HG02678 (cell line): ENCODE results near the gene MKRN2.
"Not testable (repeated sequence)": the region's sequence is repeated elsewhere in the genome, so short reads cannot be mapped to it uniquely, and the experiment has no call there.

Source experiments
- ATAC-seq: cut with Tn5 transposase; IDR thresholded peaks from one replicate; pipeline ENCODE4 v1.9.1; 2021; ENCODE audit warnings: mild to moderate bottlenecking, moderate library complexity; ENCODE audit not compliant: unreplicated experiment

MKRN2 gene, protein sequence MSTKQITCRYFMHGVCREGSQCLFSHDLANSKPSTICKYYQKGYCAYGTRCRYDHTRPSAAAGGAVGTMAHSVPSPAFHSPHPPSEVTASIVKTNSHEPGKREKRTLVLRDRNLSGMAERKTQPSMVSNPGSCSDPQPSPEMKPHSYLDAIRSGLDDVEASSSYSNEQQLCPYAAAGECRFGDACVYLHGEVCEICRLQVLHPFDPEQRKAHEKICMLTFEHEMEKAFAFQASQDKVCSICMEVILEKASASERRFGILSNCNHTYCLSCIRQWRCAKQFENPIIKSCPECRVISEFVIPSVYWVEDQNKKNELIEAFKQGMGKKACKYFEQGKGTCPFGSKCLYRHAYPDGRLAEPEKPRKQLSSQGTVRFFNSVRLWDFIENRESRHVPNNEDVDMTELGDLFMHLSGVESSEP

DNA sequence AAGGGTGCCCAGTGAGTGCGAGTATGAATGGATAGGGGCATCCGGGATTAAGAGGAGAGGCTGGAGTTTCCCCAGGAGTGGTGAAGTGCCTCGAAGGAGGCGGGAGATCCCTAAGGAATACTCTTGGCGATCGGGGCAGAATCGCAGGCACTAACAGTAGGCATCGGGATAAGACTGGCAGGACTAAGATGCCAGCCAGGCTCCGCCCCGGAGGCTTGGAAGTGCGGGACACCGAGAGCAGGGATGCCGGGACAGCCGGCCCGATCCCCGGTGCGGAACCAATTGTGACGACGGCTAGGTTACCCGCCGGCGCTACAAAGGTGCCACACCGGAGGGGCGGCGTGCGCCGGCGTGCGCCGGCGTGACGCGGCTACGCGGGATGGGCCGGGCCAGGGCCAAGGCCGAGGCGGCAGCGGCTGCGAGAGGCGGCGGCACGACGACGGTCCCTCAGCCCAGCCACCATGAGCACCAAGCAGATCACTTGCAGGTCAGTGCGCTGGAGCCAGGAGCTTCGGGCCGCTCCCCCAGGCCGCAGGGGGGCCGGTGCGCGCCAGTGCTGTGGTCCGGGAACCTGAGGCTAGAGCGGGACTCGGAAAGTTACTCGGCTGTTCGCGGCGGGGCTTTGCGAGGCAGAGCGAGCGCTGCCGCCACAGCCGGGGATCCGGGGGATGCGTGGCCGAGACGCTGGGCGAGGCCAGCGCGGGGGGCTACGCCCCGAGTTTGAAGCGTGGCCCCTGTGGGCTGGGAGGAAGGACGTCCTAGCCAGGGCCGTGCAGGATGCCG, at the start of gene MKRN2:
TSS of gene MKRN2 (plus strand) at position 398 of the 783 bp plus-strand sequence. CDS start at position 462, 64 bp downstream.
- peak; percentile 84 for ATAC-seq

DNA sequence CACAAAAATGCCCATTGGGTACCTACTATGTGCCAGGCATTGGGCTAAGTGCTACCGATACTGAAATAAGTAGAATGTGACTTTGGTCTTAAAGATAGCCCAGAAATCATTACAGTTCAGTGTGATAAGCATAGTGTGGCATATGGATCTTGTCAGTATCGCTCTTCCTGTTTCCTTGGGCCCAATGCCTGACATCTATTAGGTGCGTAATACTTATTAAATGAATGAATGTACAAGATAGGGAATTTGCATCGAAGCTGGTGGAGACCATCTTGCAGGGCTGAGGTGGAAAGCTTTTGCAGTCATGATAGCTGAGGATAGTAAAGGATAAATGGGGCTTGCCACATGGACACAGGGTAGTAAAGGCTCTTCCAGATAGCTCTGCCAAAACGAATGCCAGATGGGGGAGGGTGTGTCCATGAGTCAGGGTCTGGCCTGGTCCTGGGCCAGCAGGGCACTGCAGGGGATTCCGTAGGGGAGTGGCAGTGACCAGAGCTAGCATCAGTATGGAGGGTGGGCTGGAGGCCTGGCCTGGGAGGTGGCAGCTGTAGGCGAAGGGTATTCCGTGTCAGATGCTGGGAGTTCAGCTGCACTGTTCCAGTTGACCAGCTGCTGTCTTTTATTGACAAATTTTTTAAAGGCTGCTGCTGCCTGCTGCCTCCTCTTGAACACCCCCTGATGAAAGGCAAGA, 49.2 kb upstream of the MKRN2 start:
- no peak for ATAC-seq

DNA sequence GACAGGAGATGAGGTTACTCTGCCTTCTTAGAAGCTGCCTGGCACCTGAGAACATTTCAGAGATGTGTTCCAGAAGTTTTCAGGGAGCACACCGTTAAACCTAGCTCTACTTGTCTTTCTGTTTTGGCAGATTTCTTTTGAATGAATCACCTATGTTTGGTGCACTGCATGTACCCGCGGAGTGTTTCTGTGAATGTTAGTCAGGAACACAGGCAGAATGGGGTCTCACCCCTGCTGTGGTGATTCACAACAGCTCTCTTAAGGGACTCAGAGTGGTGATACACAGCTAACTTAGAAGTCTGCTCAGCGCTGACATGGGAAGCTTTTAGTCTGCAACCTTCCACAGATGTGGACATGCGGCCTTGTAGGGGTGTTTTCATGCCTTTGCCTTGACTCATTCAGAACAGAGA, 48.6 kb upstream of the MKRN2 start:
- no peak for ATAC-seq

DNA sequence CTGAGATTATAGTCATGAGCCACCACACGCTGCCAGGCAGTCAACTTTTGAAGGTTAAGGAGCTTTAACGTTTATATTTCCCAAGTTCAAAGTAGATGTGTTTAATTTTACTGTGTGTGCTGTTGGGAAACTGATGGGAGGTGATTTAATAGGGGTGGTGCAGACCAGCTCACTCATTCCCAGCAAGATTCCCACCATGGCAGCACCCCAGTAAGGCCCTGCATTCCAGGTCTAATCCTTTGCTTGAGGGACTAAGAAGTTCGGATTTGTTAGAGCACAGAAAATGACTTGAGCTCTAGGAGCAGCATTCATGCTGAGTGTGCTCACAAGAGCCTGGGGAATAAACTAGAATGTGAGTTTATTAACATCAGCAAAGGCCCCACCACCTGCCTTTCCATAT, 47.4 kb upstream of the MKRN2 start:
- no peak for ATAC-seq

DNA sequence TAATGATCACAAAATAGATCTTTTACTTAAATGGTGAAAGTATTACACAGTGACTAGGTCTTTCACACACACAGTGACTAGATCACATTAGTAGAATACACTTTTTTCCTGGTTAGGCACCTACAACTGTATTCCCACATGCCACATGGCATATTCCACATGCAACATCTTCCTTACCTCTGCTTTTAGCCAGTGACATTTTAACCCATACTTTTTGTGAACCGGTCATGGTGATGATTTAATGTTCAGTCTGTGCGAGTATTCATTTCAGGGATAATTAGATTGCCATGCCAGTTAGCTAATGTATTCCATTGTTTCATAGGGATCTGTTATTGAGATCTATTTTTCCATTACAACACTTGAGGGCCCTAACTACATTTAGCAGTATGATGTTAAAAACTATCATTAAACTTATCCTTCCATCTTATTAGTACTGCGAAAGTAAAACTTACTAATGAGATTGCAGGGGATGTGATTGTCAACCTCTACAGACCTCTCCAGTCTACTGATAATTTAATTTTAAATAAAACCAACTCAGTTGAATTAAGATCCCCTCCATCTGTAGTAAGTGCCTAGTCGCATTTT, 44.3 kb upstream of the MKRN2 start:
- ATAC-seq: no peak

DNA sequence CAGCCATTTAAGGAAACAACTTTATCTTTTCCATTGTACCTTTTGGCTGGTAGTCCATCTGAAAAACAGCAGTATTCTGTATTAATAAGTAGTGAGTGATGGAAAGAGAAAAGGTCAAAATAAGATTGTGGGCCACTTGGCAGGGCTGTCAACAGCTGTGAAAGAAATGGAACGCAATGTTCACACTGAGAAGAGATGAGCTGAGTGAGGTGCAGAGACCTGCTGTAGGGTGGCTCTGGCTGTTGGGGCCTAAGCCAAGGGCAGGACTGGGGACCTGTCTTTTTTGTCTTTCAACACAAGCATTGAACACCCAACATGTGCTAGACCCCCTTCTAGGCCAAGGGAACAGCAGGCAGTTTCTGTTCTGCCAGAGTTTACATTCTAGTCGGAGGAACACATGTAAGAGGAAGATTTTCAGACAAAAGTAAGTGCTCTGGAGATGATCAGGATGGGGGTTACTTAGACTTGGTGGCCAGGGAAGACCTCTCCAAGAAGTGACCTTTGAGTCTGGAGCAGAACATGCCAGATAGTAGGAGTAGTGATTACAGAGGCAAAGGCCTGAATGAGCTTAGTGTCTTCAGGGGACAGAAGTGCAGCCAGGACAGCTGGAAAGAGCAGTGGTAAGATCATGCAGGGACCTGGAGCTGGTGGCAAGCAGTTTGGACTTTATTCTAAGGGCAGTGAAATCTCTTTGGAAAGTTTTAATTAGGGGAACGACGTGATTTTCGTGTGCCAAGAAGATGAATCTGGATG, 43.0 kb upstream of the MKRN2 start:
- no peak for ATAC-seq

DNA sequence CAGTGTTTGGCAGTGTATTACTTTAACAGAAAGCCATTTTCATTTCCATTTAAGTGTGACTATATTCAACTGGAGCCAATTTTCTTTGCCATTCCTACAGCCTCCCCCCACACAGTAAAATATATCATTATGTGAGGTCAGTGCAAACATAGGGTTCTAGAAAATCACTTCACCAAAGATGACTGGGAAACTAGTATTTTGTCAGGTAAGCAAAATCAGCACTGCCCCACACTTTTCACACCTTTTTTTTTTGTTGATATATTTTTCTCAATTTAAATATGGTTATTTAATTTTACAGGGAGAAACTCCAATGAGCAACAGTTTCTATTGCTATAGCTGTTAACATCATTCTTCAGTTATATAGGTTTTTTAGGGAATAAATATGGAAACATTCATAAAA, 41.3 kb upstream of the MKRN2 start:
- ATAC-seq: no peak

DNA sequence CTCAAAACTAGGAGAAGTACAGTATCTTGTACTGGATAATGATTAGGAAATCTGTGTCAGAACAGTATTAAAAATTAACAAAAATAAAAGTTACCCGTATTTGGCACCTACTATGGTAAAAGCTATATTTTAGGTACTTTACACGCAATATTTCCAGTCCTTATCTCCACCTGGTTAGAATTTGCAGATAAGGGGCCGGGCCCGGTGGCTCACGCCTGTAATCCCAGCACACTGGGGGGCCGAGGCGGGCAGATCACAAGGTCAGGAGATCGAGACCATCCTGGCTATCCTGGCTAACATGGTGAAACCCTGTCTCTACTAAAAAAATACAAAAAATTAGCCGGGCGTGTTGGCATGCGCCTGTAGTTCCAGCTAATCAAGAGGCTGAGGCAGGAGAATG, 40.0 kb upstream of the MKRN2 start:
- no peak for ATAC-seq

DNA sequence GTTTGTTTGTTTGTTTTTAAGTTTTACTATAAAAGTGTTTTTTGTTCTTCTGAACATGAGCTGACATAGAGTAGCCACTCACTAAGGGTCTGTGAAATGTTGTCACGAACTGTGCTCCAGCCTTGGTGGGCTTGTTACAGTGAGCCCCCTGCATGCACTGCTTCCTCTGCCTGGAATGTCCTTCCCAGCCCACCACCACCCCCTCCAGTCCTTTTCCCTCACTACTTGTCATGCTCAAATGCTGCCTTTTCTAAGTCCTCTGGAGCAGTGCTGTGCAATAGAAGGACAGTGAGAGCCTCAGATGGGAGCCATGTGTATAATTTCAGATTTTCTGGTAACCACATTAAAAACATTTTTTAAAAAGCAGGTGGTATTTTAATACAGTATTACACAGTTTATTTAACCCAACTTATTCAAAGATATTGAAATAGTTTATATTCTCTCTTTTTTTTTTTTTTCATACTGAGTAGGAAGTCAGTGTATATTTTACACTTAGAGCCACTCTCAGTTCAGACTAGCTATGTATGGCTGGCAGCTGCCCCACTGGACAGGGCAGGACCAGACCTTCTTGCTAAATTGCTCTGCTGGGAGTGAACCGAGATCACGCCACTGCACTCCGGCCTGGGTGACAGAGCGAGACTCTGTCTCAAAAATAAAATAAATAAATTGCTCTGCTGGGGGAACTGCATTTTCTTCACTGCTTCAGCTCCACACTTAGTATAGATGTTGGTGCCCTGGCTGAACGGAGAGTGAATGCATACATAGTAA, 38.4 kb upstream of the MKRN2 start:
- ATAC-seq: no peak

DNA sequence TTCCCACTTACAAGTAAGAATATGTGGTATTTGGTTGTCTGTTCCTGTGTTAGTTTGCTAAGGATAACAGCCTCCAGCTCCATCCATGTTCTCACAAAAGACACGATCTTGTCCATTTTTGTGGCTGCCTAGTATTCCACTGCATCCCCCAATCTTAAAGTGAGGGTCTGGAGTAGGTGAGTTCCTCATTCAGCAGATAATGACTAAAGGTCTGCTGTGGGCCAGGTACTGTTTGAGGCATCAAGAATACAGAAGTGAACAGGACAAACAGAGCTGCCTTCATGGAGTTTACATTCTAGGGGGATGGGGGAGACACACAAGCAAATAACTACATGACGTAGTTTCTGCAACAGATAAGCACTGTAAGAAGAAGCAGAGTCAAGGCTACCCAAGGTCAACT, 35.9 kb upstream of the MKRN2 start:
- ATAC-seq: no peak

DNA sequence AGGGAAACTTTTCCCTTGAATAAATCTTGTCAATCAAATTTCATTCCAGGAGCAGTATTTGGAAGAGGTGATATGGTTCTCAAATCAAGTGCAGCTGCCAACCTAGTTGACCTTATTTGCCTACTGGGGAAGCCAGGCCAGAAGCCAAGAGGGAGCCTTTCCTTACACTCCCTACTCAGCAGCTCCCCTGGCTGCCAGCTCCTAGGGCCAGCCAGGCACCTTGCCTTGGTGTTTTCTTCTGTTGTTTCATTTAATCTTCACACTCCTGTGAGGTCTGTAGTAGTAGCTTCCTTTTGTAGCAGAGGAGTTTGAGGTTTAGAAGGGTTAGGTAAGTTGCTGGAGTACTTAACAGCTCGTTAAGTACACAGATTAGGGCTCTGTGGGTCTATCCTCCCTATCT, 34.2 kb upstream of the MKRN2 start:
- ATAC-seq: no peak

DNA sequence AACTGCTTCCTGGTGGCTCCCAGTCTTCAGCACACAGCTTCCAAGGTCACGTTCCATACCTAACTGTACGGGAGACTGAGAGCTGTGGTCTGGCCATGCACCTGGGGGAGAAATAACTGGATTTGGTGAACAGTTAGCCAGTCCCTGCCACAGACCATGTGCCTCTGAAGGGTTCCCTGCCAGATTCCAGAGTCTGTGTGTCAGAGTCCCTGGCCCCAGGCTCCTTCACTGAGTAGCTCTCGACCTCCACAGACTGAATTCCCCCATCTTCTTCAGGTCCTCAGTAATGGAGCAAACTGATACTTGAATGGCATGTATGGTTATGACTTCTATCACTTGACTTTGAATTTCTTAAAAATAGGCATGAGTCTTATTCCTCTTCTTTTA, 29.1 kb upstream of the MKRN2 start:
- no peak for ATAC-seq

DNA sequence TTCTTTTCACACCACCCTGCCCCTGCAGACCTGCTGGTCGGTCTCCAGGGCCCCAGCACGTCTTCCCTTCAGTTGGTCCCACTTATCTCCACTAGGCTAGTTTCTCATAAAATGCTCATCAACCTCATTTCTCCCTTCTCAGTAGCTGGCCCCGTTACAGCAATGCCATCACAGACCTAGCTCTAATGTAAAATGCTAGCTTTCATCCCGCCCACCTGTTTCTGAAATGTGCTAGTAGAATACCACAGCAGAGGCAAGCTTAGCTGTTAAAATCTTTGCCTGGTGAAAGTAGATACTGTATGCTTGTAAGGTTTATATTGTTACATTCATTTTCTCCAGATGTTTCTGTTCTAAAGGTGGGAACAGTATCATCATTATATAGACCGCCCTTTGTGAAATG, 24.7 kb upstream of the MKRN2 start:
- no peak for ATAC-seq

DNA sequence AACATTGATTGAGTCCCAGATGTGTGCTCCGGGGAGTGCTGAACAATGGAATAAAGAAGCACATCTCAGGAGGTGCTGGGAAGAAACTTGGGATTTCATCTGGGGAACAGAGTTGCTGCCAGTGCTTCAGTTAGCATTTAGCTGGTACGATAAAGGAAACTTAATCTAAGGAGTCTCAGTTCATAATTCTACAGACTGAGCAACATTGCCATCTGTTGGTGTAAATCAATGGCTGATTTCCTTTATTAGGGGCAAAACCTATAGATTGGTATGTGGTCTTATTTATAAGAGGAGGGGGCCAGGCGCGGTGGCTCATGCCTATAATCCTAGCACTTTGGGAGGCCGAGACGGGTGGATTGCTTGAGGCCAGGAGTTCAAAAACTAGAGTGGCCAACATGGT, 20.5 kb upstream of the MKRN2 start:
- no peak for ATAC-seq

DNA sequence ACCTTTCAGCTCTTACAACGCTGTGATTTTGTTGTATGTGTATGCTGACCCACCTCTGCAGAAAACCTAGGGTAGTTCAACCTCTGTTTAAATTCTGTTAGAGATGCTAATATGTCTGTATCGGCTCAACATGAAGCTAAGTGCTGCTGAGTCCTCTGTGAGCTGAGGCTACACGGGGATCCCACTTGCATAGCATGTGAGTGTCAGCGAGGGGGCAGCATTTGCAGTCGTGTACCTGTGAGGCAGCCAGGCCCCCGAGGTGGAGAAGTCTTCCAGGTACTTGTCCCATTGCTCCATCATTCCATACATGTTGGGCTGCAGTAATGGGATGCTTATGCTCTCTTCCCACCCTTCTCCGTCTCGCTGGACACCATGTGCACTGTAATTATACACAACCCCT, 15.3 kb upstream of the MKRN2 start:
- ATAC-seq: no peak

DNA sequence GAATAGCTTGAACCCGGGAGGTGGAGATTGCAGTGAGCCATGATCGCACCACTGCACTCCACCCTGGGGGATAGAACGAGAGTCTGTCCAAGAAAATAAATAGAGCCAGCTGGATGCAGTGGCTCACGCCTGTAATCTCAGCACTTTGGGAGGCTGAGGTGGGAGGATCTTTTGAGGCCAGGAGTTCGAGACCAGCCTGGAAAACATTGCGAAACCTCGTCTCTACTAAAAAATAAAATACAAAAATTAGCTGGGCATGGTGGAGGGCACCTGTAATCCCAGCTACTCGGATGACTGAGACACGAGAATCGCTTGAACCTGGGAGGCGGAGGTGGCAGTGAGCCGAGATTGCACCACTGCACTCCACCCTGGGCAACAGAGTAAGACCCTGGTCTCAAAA, 13.4 kb upstream of the MKRN2 start:
- not testable (repeated sequence) for ATAC-seq

DNA sequence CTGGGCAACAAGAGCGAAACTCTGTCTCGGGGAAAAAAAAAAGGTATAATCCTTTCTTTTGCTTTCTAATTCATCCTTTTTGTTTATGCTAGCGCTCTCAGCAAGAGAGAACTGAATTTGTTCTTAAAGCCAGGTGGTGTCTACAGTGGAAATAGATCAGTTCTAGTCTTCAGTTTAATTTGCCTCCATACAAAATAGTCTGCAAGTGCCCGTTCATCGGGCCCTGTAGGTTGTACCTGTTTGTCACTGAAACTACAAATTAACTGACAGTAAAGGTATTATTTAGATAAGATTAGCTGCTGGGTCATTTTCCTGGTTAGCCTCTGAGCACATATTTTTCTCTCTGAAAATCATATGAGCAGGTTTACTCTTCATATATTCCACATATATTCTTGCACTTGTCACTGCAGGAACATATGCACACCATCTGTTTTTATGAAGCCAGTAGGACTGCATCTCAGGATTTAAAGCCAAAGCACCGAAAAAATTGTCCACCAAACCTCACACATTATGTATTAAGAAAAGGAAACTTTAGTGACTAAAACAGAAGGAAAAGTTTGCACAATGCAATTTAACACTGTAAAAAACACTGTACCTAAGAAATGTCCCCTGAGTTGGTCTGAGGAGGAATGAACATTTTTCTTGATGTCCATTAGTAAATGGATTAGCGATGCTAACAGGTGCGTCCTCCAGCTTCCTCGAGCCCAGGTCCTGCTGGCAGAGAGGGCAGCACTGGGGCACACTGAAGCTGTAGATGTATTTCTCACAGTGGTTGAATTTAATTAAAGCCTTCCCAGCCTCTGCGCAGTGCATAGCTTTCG, 12.0 kb upstream of the MKRN2 start:
- no peak for ATAC-seq

DNA sequence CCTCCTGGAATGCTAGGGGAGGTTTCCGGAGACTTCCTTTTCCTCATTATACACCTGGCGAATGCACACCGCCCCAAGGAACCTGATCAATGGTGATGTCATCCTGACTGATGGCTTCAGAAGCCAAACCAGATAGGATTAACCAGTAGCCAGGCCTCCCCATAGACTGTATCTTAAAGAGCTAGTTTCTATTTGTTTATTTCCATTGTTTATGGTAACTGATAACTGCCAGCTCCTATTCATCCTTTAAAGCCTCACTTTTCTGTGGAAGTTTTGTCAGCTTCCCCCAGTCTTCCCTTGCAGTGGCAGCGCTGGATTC, 11.5 kb upstream of the MKRN2 start, which contains the start of gene MKRN2OS:
TSS of gene MKRN2OS (minus strand) at position 27 of the 319 bp plus-strand sequence. CDS start 35 bp downstream, outside the sequence.
- no peak for ATAC-seq
